A673 (cell line): ENCODE results near the gene GNAT1.

ENCODE experiments used
- EZH2 ChIP-seq: fragments of 200-600 bp; sonication (generic); IDR thresholded peaks from 2 replicates; pipeline ENCODE4 v1.6.1; 2017; ENCODE audit warnings: borderline replicate concordance, low read depth, mild to moderate bottlenecking, mixed read lengths, antibody characterized with exemption, low read length; ENCODE audit not compliant: poor library complexity, severe bottlenecking
- TF ChIP-seq, protein P1 (sequence below): fragments of 300-800, 200-600 bp; sonication (generic); conservative IDR thresholded peaks from 2 replicates; pipeline ENCODE4 v1.5.1; 2017; ENCODE audit warnings: low read depth, mild to moderate bottlenecking, antibody characterized with exemption, low read length, moderate library complexity, mixed read lengths

DNA sequence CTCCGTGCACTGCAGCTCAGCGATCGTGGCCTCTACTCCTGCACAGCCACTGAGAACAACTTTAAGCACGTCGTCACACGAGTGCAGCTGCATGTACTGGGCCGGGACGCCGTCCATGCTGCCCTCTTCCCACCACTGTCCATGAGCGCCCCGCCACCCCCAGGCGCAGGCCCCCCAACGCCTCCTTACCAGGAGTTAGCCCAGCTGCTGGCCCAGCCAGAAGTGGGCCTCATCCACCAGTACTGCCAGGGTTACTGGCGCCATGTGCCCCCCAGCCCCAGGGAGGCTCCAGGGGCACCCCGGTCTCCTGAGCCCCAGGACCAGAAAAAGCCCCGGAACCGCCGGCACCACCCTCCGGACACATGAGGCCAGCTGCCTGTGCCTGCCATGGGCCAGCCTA is 3.7 kb upstream of the GNAT1 start:
- TF ChIP-seq, protein P1, sequence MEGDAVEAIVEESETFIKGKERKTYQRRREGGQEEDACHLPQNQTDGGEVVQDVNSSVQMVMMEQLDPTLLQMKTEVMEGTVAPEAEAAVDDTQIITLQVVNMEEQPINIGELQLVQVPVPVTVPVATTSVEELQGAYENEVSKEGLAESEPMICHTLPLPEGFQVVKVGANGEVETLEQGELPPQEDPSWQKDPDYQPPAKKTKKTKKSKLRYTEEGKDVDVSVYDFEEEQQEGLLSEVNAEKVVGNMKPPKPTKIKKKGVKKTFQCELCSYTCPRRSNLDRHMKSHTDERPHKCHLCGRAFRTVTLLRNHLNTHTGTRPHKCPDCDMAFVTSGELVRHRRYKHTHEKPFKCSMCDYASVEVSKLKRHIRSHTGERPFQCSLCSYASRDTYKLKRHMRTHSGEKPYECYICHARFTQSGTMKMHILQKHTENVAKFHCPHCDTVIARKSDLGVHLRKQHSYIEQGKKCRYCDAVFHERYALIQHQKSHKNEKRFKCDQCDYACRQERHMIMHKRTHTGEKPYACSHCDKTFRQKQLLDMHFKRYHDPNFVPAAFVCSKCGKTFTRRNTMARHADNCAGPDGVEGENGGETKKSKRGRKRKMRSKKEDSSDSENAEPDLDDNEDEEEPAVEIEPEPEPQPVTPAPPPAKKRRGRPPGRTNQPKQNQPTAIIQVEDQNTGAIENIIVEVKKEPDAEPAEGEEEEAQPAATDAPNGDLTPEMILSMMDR = no peak
- no peak for TF ChIP-seq EZH2
